RWPE1 (cell line): ENCODE measurements around the gene TFAP2C.

Source experiments
- CTCF ChIA-PET: fragments of 350-600 bp; sonication (Branson Sonifier 250); formaldehyde crosslinking; extraction: SDS; loops from one replicate; lab custom pipeline; 2021; lab: Yijun Ruan, JAX
- POLR2A ChIA-PET: fragments of 400-600 bp; formaldehyde crosslinking; extraction: SDS; loops from one replicate; lab custom pipeline; 2020; ENCODE audit warnings: antibody characterized with exemption; ENCODE audit not compliant: low non-redundant PET; lab: Yijun Ruan, JAX
- DNase-seq: peaks from one replicate; pipeline ENCODE4 v3.0.0; 2012; ENCODE audit warnings: low spot score
- H3K27ac ChIP-seq: fragments of 450-650 bp; 2 replicates; pipeline ENCODE4 v1.5.1; 2017
- TF ChIP-seq, protein P1 (sequence below): fragments of 450-650 bp; conservative IDR thresholded peaks from 2 replicates; pipeline ENCODE4 v1.5.1; 2017; ENCODE audit warnings: low read depth, mild to moderate bottlenecking

The TFAP2C gene

DNA sequence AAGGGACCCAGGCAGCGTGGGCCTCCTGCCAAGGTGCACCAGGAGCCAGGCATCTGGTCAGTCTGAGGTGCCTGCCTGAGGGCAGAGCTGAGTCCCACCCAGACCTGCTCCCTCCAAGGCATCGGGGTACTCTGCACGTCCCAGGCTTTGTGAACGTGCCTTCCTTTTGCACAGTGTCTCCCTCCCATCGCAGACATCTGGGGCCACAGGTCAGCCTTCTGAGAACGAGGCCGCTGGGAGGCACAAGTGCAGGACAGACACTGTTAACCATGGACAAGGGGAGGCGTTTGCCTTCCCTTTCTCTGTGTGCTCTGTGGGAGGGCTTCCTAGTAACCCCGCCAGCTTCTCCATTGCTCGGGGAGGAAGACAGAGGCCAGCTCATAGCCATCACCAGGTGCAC lies 47.6 kb downstream of the TFAP2C start:
- DNase-seq, result no peak
- H3K27ac ChIP-seq, result no peak overlapping the region
- TF ChIP-seq, protein P1, sequence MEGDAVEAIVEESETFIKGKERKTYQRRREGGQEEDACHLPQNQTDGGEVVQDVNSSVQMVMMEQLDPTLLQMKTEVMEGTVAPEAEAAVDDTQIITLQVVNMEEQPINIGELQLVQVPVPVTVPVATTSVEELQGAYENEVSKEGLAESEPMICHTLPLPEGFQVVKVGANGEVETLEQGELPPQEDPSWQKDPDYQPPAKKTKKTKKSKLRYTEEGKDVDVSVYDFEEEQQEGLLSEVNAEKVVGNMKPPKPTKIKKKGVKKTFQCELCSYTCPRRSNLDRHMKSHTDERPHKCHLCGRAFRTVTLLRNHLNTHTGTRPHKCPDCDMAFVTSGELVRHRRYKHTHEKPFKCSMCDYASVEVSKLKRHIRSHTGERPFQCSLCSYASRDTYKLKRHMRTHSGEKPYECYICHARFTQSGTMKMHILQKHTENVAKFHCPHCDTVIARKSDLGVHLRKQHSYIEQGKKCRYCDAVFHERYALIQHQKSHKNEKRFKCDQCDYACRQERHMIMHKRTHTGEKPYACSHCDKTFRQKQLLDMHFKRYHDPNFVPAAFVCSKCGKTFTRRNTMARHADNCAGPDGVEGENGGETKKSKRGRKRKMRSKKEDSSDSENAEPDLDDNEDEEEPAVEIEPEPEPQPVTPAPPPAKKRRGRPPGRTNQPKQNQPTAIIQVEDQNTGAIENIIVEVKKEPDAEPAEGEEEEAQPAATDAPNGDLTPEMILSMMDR, result no peak
- ChIA-PET POLR2A (no interaction called here), CTCF (no interaction called here)

DNA sequence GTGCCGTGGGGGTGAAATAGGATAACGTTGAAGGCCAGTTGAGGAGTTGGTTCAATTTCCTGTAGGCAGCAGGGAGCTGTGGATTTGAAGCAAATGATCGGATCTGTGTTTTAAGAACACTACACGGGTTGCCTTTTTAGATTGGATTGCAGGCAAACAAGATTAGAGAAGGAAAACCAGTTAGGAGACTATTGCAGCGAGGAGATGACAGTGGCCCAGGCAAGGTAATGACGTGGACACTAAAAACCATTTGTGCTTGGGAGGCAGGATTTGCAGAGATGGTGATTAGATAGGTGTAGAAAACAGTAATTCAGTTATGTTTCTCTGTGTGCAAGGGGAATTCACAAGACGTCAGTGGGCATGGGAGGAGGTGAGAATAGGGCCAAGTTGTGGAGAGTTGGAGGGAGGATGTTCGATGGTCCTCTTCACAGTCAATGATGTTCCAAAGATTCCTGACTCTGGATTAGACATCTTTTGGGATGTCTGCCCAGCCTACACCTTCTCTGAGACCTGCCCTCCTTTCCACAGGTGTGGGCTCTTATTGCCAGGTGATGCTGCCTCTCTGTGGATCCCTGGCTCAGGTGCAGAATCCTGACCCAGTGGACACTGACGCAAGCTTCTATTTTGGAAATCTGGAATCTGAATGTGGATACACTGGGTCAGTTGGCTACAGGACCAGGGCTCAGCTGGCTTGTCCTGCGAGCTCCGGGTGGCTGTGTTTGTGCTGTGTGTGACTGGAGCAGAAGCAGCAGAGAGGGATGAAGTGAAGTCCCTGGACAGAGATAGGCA lies 54.2 kb downstream of the TFAP2C start:
- no peak for DNase-seq
- TF ChIP-seq, protein P1, result no peak
- H3K27ac ChIP-seq, result no peak overlapping the region
- ChIA-PET POLR2A (no interaction called here), CTCF (interaction anchor here (0.7 kb wide), 1 partner anchor 46 kb away, joined by 6 read pairs; no protein-coding TSS in a partner anchor)

DNA sequence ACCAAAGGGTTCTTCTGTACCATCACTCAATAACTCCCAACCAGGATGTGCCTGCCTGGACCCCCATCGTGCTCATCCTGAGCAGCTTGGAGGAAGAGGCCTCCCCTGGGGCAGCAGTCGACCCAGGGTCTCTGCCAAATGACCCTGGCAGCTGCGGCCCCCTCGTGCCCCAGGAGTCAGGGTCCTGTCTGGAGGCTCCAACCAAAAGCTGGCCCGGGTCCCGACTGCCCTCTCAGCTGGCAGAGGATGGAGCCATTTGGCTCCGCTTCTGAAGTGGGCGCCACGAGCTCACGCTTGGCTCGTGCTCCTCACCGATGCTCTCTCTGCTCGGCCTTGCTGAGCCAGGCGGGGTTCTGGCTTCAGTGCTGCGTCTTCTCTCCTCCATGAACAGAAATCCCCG lies 56.8 kb downstream of the TFAP2C start:
- CTCF ChIA-PET, result interaction anchor here (1.0 kb wide), 1 partner anchor 56 kb away, joined by 4 read pairs; no protein-coding TSS in a partner anchor
- no peak for DNase-seq
- no peak overlapping the region for H3K27ac ChIP-seq
- TF ChIP-seq, protein P1, result no peak
- POLR2A ChIA-PET, result no interaction called here

DNA sequence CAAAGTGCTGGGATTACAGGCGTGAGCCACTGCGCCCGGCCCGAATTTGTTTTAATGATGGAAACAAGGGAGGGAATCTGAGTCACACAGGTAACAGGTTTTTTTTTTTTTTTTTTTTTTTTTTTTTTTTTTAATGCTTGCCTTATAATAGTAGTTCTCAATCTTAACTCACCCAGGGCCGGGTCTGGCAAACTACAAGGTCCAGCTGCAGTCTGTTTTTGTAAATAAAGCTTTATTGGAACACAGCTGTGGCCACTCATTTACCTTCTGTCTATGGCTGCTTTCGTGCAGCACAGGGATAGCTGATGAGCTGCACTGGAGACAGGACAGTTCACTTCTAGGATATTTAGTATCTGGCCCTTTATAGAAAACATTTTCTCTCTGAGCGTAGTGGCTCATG lies 58.0 kb downstream of the TFAP2C start:
- no peak overlapping the region for H3K27ac ChIP-seq
- ChIA-PET CTCF (no interaction called here), POLR2A (no interaction called here)
- DNase-seq, result no peak
- TF ChIP-seq, protein P1, result no peak

DNA sequence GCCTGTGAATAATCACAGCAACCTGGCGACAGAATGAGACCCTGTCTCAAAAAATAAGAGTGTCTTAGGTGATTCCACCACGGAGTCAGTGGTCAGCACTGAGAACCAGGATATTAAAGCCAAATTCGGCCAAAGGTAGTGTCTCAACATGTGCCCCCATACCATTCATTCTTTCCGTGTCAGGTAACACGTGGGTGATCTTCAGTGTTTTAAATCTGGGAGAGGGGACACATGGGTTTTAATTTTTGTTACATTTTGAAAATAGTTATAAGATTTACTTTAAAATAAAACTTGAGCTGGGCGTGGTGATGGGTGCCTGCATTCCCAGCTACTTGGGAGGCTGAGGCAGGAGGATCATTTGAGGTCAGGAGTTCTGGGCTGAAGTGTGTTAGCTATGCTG lies 59.0 kb downstream of the TFAP2C start:
- POLR2A ChIA-PET, result no interaction called here
- DNase-seq, result no peak
- no peak overlapping the region for H3K27ac ChIP-seq
- TF ChIP-seq, protein P1, result no peak
- CTCF ChIA-PET, result no interaction called here
